Measurements from ENCODE around the gene TSHZ1. TPM values are rescaled to one million over a fixed set of nuclear protein-coding genes. Genes with fewer than 3 reads are reported as not detected.

TSHZ1 gene
- total and polyA plus RNA-seq, 8 donors, result 13.3 to 38.5 (median 31.7) TPM

GRCh38 chr18:75226956-75227316 is 16.3 kb downstream of the TSHZ1 start:
- H3K27ac ChIP-seq, result peak overlapping the region; percentile 0 to 24

GRCh38 chr18:75227535-75228296 is 17.1 kb downstream of the TSHZ1 start:
- TF ChIP-seq CTCF (IDR thresholded peaks at IDR 0.05), result no peak
- Histone ChIP-seq H3K36me3 (no peaks in the 10 kb centered on the region), H3K27ac (peak overlapping the region in 1 of 2 donors; percentile 0), H3K4me1 (peaks cover 11 to 57% of the 10 kb centered on the region in 2 donors), H3K9me3 (no peaks in the 10 kb centered on the region), H3K4me3 (no peak overlapping the region), H3K27me3 (no peaks in the 10 kb centered on the region)
- intact Hi-C loops (cut with DNase I), result no loop called here
- ATAC-seq, result no peak
- no peak for DNase-seq

More at GRCh38 chr18:75226956-75227316, 16.3 kb downstream of the TSHZ1 start:
- DNase-seq, result no peak
- H3K36me3 ChIP-seq, result no peaks in the 10 kb centered on the region
- H3K27me3 ChIP-seq, result no peaks in the 10 kb centered on the region
- intact Hi-C loops (cut with DNase I), result no loop called here
- no peak for ATAC-seq
- H3K4me3 ChIP-seq, result no peak overlapping the region
- H3K9me3 ChIP-seq, result no peaks in the 10 kb centered on the region
- no peak for TF ChIP-seq CTCF (IDR thresholded peaks at IDR 0.05)
- peaks cover 11 to 62% of the 10 kb centered on the region in 2 donors for H3K4me1 ChIP-seq

DNA sequence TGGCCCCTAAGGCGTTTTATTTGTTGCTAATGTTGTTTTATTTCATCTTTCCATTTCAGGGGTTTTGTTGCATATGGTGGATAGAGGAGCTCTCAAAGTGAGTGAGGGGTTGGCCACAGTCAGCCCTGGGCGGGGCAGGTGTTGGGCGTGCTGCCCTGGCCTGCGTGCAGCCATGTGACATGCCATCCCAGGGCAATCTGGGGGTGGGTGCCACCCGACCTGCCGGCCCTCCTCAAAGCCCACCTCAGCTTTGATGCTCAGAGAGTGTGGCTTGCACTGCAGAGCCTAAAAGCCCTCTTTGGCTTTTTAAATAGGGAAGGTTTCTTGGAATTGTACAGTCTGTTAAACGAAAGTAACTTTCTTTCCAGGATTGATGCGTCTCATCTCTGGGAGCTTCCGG is 18.4 kb downstream of the TSHZ1 start:
- H3K27ac ChIP-seq, result no peak overlapping the region
- DNase-seq (no peak), ATAC-seq (no peak)
- peaks cover 11 to 45% of the 10 kb centered on the region in 2 donors for H3K4me1 ChIP-seq
- no peaks in the 10 kb centered on the region for H3K36me3 ChIP-seq
- no peak for TF ChIP-seq CTCF (IDR thresholded peaks at IDR 0.05)
- intact Hi-C loops (cut with DNase I), result no loop called here
- H3K4me3 ChIP-seq, result no peak overlapping the region
- no peaks in the 10 kb centered on the region for H3K9me3 ChIP-seq
- no peaks in the 10 kb centered on the region for H3K27me3 ChIP-seq

- no peak for TF ChIP-seq CTCF (IDR thresholded peaks at IDR 0.05)
- no peaks in the 10 kb centered on the region for H3K27me3 ChIP-seq
- no peaks in the 10 kb centered on the region for H3K36me3 ChIP-seq
- H3K4me3 ChIP-seq, result no peak overlapping the region
- peaks cover 11 to 40% of the 10 kb centered on the region in 2 donors for H3K4me1 ChIP-seq
- no peak for DNase-seq
- intact Hi-C loops (cut with DNase I), result no loop called here
- no peak for ATAC-seq
- H3K27ac ChIP-seq, result no peak overlapping the region
- H3K9me3 ChIP-seq, result no peaks in the 10 kb centered on the region
Measured at GRCh38 chr18:75229437-75229836, 18.8 kb downstream of the TSHZ1 start.

DNA sequence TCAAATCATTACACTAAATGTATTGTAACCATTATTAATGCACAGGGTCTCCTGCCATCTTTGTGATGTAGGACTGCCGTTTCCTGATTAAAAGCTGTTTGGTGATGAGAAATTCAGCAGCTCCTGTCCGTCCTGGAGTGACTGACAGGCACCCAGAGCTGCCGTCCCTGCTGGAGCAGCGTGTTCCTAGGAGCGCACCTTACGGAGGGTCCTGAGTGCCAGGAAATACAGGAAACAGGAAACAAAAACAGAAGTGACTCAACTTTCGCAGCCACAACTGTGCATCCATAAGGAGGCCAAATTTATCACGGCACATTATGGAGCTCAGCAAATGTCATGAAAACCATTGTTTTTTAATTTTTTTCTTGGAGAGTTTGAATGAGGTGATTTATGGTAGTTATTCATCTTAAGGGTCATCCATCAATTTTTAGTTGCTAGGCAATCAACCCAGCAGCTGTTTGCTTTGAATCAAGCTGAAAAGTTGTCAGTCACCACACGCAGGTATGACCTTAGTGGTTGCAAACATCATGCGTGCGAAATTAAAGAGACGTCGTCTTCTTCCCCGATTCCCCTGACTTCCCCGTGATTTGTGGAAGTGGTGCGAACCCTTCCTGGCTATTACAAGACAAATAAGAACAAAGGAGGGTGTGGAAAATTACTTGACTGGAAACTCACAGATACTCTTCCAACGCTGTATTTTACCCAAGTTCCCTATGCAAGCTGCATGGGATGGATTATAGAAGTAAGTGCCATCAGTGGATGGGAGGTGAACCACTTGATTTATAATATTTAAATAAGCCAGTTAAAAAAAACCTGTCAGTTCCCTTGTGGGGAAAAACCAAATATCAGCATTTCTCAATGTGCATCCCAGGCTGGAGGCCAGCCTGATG is 19.8 kb downstream of the TSHZ1 start:
- ATAC-seq (no peak), DNase-seq (no peak)
- Histone ChIP-seq H3K27me3 (no peaks in the 10 kb centered on the region), H3K9me3 (no peaks in the 10 kb centered on the region), H3K36me3 (no peaks in the 10 kb centered on the region), H3K4me3 (no peak overlapping the region), H3K4me1 (peaks cover 11 to 40% of the 10 kb centered on the region in 2 donors), H3K27ac (peak overlapping the region in 1 of 2 donors; percentile 10)
- intact Hi-C loops (cut with DNase I), result no loop called here
- TF ChIP-seq CTCF (IDR thresholded peaks at IDR 0.05), result no peak

Measured in left lung (tissue), 10 donors.